Measurements from ENCODE around the gene KRTAP10-2. TPM values are rescaled to one million over a fixed set of nuclear protein-coding genes. Genes with fewer than 3 reads are reported as not detected.

The KRTAP10-2 gene
- total RNA-seq, 1 donor from 2014 or later: not detected

DNA sequence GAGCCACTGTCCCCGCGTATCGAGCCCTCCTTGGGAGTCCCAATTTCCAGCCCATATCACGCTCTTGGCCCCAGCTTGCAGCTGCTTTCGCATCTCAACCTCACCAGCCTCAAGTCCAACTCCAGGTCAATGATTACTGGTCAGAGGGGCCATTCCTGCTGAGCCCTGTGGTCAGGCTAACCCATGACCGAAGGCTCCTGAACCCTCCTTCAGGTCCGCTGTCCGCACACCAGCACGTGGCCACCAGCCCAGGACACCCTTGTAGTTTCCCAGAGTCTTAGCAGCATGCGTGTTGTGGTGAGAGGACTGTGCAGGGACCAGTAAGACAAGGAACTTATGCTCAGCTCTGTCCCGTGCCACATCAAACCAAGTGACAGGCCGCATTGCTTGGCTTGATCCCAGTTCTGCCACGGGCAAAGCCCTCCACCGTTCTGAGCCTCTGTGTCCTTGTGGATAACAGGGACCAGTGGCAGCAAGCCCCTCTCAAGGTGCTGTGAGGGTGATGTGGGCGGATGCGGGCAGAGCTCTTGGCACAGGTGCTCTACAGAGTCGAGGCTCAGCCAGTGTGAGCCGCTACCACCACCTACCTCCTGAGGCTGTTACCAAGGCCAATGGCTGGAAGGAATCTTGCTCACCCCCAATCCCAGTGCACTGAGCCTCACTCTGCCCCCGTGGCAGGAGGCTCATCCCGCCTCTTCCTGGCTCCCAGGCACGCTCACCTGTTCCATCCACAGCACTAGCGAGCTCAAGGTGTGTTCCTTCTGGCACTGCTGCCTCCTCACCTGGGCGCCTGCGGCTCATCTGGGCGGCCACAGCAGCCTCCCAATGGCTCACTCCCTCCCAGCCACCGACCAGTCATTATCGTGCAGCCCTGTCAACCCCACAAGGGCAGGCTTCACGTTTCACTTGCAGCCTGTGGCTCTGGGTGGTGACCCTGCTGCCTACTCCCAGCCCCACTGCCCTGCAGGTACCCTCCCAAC lies 31.7 kb downstream of the KRTAP10-2 start:
- no peak overlapping the region for H3K4me3 Mint-ChIP-seq
- no peaks in the 10 kb centered on the region for H3K27me3 Mint-ChIP-seq (ENCODE audit: low read depth)
- peak overlapping the region; percentile 19 for H3K27ac Mint-ChIP-seq (ENCODE audit: unreplicated experiment)
- no peak for DNase-seq (ENCODE audit: low read depth, low spot score)
- TF ChIP-seq, protein P1, sequence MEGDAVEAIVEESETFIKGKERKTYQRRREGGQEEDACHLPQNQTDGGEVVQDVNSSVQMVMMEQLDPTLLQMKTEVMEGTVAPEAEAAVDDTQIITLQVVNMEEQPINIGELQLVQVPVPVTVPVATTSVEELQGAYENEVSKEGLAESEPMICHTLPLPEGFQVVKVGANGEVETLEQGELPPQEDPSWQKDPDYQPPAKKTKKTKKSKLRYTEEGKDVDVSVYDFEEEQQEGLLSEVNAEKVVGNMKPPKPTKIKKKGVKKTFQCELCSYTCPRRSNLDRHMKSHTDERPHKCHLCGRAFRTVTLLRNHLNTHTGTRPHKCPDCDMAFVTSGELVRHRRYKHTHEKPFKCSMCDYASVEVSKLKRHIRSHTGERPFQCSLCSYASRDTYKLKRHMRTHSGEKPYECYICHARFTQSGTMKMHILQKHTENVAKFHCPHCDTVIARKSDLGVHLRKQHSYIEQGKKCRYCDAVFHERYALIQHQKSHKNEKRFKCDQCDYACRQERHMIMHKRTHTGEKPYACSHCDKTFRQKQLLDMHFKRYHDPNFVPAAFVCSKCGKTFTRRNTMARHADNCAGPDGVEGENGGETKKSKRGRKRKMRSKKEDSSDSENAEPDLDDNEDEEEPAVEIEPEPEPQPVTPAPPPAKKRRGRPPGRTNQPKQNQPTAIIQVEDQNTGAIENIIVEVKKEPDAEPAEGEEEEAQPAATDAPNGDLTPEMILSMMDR (conservative IDR thresholded peaks at IDR 0.05): no peak
- no peaks in the 10 kb centered on the region for H3K9me3 Mint-ChIP-seq
- H3K36me3 Mint-ChIP-seq (ENCODE audit: low read depth): no peaks in the 10 kb centered on the region
- H3K4me1 Mint-ChIP-seq: no peaks in the 10 kb centered on the region

GRCh38 chr21:44518686-44519085 lies 32.6 kb downstream of the KRTAP10-2 start:
- TF ChIP-seq, protein P1 (conservative IDR thresholded peaks at IDR 0.05): no peak
- Mint-ChIP-seq H3K36me3 (ENCODE audit: low read depth) (no peaks in the 10 kb centered on the region), H3K27ac (ENCODE audit: unreplicated experiment) (no peak overlapping the region), H3K9me3 (no peaks in the 10 kb centered on the region), H3K4me3 (no peak overlapping the region), H3K27me3 (ENCODE audit: low read depth) (no peaks in the 10 kb centered on the region), H3K4me1 (no peaks in the 10 kb centered on the region)
- DNase-seq (ENCODE audit: low read depth, low spot score): no peak

DNA sequence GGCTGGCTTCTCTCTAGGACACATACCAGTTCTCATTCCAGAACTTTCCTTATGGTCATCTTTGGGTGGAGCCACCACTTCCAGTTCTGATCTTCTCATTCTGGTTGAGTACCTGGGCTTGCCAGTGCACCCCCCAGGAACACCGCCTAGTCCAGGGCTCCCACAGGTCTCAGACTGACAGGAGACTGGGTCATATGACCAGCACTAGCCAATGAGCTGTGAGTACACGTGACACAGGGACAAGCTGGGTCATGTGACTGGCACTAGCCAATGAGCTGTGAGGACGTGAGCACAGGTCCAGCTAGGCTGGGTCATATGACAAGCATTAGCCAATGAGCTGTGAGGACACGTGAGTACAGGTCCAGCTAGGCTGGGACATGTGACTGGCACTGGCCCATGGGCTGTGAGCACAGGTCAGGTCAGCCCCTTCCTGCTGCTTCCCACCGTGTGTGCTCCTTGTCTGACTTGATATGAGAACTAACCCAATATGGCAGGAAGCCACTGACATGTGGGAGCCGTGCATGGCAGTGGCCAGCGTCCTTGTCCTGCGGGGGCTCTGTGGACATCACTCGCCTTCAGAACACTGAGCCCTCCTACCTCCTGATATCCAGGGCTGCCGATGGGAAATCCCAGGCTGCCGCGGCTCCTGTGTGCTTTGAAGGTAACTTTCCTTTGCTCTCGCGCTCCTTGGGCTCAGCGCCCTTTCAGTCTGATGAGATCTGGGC lies 34.0 kb downstream of the KRTAP10-2 start:
- DNase-seq (ENCODE audit: low read depth, low spot score): no peak
- Mint-ChIP-seq H3K9me3 (no peaks in the 10 kb centered on the region), H3K27me3 (ENCODE audit: low read depth) (no peaks in the 10 kb centered on the region), H3K4me3 (no peak overlapping the region), H3K36me3 (ENCODE audit: low read depth) (no peaks in the 10 kb centered on the region), H3K4me1 (no peaks in the 10 kb centered on the region), H3K27ac (ENCODE audit: unreplicated experiment) (peak overlapping the region; percentile 83)
- TF ChIP-seq, protein P1 (conservative IDR thresholded peaks at IDR 0.05): no peak

GRCh38 chr21:44516828-44517174 lies 34.5 kb downstream of the KRTAP10-2 start:
- Mint-ChIP-seq H3K4me1 (no peaks in the 10 kb centered on the region), H3K9me3 (no peaks in the 10 kb centered on the region), H3K4me3 (no peak overlapping the region), H3K27ac (ENCODE audit: unreplicated experiment) (peak overlapping the region; percentile 83), H3K27me3 (ENCODE audit: low read depth) (no peaks in the 10 kb centered on the region), H3K36me3 (ENCODE audit: low read depth) (no peaks in the 10 kb centered on the region)
- TF ChIP-seq, protein P1 (conservative IDR thresholded peaks at IDR 0.05): no peak
- no peak for DNase-seq (ENCODE audit: low read depth, low spot score)

- Mint-ChIP-seq H3K4me3 (no peak overlapping the region), H3K36me3 (ENCODE audit: low read depth) (no peaks in the 10 kb centered on the region), H3K9me3 (no peaks in the 10 kb centered on the region), H3K4me1 (no peaks in the 10 kb centered on the region), H3K27ac (ENCODE audit: unreplicated experiment) (peak overlapping the region; percentile 12), H3K27me3 (ENCODE audit: low read depth) (no peaks in the 10 kb centered on the region)
- DNase-seq (ENCODE audit: low read depth, low spot score): no peak
- TF ChIP-seq, protein P1 (conservative IDR thresholded peaks at IDR 0.05): no peak
Measured at GRCh38 chr21:44516342-44516741, 35.0 kb downstream of the KRTAP10-2 start.
